BE2C (cell line): Measurements from ENCODE around the gene IFFO2.

ENCODE experiments used
- DNase-seq: peaks from one replicate; pipeline ENCODE4 v3.0.0-alpha.2; 2020
- H3K27me3 ChIP-seq: fragments of 250-450 bp; sonication (Bioruptor Pico); 2 replicates; pipeline ENCODE4 v1.5.1; 2020; ENCODE audit warnings: mild to moderate bottlenecking
- H3K36me3 ChIP-seq: fragments of 250-450 bp; sonication (Bioruptor Pico); 2 replicates; pipeline ENCODE4 v1.5.1; 2020; ENCODE audit warnings: mild to moderate bottlenecking
- H3K4me1 ChIP-seq: fragments of 250-450 bp; sonication (Bioruptor Pico); 2 replicates; pipeline ENCODE4 v1.5.1; 2020
- H3K4me3 ChIP-seq: 2 replicates; pipeline ENCODE4 v1.5.1; 2011; ENCODE audit warnings: low read depth, low read length
- H3K9me3 ChIP-seq: fragments of 250-450 bp; sonication (Bioruptor Pico); 2 replicates; pipeline ENCODE4 v1.5.1; 2020
- CTCF ChIP-seq: IDR thresholded peaks from 2 replicates; pipeline ENCODE4 v1.5.1; 2012; ENCODE audit warnings: mild to moderate bottlenecking, low read depth, low read length

IFFO2 gene

DNA sequence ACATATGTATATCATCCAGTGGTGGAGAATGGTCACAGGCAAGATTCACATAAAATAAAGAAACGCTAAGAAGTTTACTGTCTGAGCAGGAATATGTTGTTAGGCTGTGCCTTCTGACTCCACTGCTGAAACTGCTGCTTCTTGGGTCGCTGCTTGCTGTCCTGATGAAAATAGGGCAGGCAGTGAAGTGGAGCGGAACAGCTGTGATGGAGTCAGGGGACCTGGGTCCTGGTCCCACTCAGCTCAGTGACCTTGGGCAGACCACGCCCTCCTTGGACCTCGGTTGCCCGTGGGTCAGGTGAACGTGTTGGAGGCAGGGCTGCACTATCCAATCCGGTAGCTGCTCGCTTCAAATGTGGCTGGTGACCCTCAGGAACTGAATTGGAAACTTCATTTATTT lies 33.4 kb upstream of the IFFO2 start:
- H3K36me3 ChIP-seq: no peaks in the 10 kb centered on the region
- TF ChIP-seq CTCF: no peak
- no peak for DNase-seq
- H3K4me3 ChIP-seq: no peak overlapping the region
- no peaks in the 10 kb centered on the region for H3K4me1 ChIP-seq
- no peaks in the 10 kb centered on the region for H3K9me3 ChIP-seq
- H3K27me3 ChIP-seq: no peaks in the 10 kb centered on the region

DNA sequence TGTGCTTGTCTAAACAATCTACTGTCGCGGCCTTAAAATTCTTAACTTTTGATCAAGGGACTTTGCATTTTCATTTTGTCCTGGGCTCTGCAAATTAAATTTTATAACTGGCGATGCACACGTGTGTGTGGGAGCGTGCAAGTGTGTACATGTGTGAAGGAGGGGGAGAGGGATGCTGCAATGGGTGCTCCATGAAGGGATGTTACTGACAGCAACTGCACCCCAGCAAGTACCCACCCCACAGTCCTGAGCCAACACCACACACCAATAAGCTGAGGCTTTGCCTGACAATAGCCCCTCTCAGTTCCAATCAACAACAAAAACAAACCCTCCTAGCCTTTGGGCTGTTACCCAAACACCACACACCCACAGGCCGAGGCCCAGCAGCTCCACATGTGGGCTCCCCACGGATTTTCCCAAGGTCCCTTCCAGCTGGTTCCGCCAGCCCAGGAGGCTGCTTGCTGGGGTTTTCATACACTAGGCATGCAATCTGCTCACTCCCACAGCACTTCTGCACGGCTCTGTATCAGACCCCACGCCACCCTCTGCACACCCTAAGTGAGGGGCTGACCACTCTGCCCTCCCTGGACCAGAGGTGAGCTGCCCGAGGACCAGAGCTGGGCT lies 32.8 kb upstream of the IFFO2 start:
- no peak for DNase-seq
- H3K4me3 ChIP-seq: no peak overlapping the region

DNA sequence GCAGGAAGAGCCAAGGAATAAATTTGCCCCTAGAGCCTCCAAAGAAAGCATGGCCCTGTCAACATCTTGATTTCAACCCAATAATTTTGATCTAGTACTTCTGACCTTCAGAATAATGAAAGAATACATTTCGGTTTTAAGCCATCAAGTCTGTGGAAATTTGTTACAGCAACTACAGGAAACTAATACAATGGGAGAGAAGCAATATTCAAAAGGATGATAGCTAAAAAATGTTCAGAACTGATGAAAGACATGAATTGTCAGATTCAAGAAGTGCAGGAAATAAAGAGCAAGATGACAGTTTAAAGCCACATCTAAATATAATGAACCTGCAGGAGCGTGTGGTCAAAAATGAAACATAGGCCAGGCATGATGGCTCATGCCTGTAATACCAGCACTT lies 24.8 kb upstream of the IFFO2 start:
- Histone ChIP-seq H3K4me1 (no peaks in the 10 kb centered on the region), H3K27me3 (no peaks in the 10 kb centered on the region; the same call in 1 of the 2 replicates)

More for the DNA sequence above, 32.8 kb upstream of the IFFO2 start:
- no peaks in the 10 kb centered on the region for H3K4me1 ChIP-seq
- no peak for TF ChIP-seq CTCF
- H3K36me3 ChIP-seq: no peaks in the 10 kb centered on the region
- no peaks in the 10 kb centered on the region for H3K27me3 ChIP-seq
- no peaks in the 10 kb centered on the region for H3K9me3 ChIP-seq

GRCh38 chr1:18978706-18979105 lies 22.2 kb upstream of the IFFO2 start:
- Histone ChIP-seq H3K4me3 (no peak overlapping the region), H3K27me3 (no peaks in the 10 kb centered on the region; the same call in 1 of the 2 replicates), H3K9me3 (no peaks in the 10 kb centered on the region), H3K4me1 (no peaks in the 10 kb centered on the region), H3K36me3 (no peaks in the 10 kb centered on the region)
- no peak for TF ChIP-seq CTCF
- no peak for DNase-seq

More for the DNA sequence above, 24.8 kb upstream of the IFFO2 start:
- no peaks in the 10 kb centered on the region for H3K36me3 ChIP-seq
- no peak for TF ChIP-seq CTCF
- no peak overlapping the region for H3K4me3 ChIP-seq
- H3K9me3 ChIP-seq: no peaks in the 10 kb centered on the region
- DNase-seq: no peak

DNA sequence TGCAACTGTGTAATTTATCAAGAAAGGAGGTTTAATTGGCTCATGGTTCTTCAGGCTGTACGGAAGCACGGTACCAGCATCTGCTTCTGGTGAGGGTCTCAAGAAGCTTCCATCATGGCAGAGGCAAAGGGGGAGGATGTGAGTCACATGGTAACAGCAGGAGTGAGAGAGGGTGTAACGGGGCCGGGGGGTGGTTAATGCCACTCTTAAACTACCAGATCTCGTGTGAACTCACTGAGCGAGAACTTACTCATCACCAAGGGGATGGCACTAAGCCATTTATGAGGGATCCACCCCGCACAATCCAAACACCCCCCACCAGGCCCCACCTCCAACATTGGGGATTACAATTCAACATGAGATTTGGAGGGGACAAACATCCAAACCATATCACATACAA lies 21.0 kb upstream of the IFFO2 start:
- Histone ChIP-seq H3K36me3 (no peaks in the 10 kb centered on the region), H3K4me3 (no peak overlapping the region), H3K27me3 (no peaks in the 10 kb centered on the region; the same call in 1 of the 2 replicates), H3K9me3 (no peaks in the 10 kb centered on the region), H3K4me1 (no peaks in the 10 kb centered on the region)
- no peak for DNase-seq
- TF ChIP-seq CTCF: no peak

DNA sequence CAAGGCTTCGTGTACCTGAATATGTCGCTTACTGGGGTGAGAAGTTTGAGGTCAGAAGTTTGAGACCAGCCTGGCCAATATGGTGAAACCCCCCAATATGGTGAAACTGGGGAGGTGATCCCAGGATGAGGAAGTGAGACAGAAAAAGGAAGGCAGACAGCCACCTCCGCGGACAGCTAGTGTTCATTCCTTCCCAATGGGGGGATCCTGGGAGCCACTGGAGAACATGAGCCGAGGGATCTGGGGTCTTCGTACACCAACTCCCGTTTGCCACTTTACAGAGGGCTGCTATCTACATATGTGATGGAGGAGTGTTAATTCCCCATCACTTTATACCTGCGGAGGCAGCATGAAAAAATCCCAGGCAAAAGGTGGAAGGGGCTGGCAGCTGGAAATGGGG lies 19.6 kb upstream of the IFFO2 start:
- Histone ChIP-seq H3K4me1 (no peaks in the 10 kb centered on the region), H3K36me3 (no peaks in the 10 kb centered on the region), H3K9me3 (no peaks in the 10 kb centered on the region), H3K27me3 (no peaks in the 10 kb centered on the region; the same call in 1 of the 2 replicates), H3K4me3 (no peak overlapping the region)
- no peak for DNase-seq
- no peak for TF ChIP-seq CTCF
